Endothelial cell of umbilical vein (primary cell): ENCODE measurements around the gene HOXC11. TPM values are rescaled to one million over a fixed set of nuclear protein-coding genes. Genes with fewer than 3 reads are reported as not detected.
A peak's percentile ranks its signal among the peaks of the same experiment; 100 is the strongest.

Experiments used
- BruUV-seq: library from RNA; stranded (reverse); fragments of 400-500 nt; replicated peaks from 2 replicates; lab custom pipeline; 2021; lab: Mats Ljungman, UMichigan
- CTCF ChIA-PET: fragments of 300-600, 350-600 bp; sonication (Branson Sonifier 250); formaldehyde crosslinking; loops from one replicate; lab custom pipeline; 2021; ENCODE audit warnings: antibody characterized with exemption, inconsistent platforms; lab: Charles Lee
- POLR2A ChIA-PET: fragments of 300-600, 350-600 bp; sonication (Branson Sonifier 250); formaldehyde crosslinking; loops from one replicate; lab custom pipeline; 2021; ENCODE audit warnings: antibody characterized with exemption, inconsistent platforms; lab: Charles Lee
- DNase-seq: peaks from one replicate; pipeline ENCODE4 v3.0.0-alpha.2; 2011; ENCODE audit warnings: low read depth, low spot score
- FAIRE-seq: peaks from 2 replicates; lab custom pipeline; 2011; peaks lifted over from hg19 to GRCh38; lab: Jason Lieb, UNC
- H2AFZ ChIP-seq: 2 replicates; pipeline ENCODE4 v1.6.0; 2012; ENCODE audit warnings: low read depth, low read length, control low read depth, inconsistent platforms
- H3K27ac ChIP-seq: 2 replicates; pipeline ENCODE4 v1.5.1; 2011; ENCODE audit warnings: low read depth, mild to moderate bottlenecking, control low read depth, low read length, moderate library complexity; ENCODE audit not compliant: insufficient read depth
- H3K27me3 ChIP-seq, 2 experiments: 2 replicates each; pipeline versions ENCODE4 v1.6.0 to v1.6.1; 2011; ENCODE audit warnings: low read length in 2 of 2, mixed read lengths in 1 of 2; ENCODE audit not compliant: control insufficient read depth in 2 of 2, insufficient read depth in 2 of 2
- H3K36me3 ChIP-seq, 2 experiments: 2 replicates in 1 of 2; 3 replicates in 1 of 2; pipeline ENCODE4 v1.5.1; 2011; ENCODE audit warnings: low read length in 2 of 2, mild to moderate bottlenecking in 1 of 2, moderate library complexity in 1 of 2; ENCODE audit not compliant: control insufficient read depth in 2 of 2, insufficient read depth in 2 of 2; ENCODE audit errors: extremely low read depth in 1 of 2
- H3K4me1 ChIP-seq: 3 replicates; pipeline ENCODE4 v1.5.1; 2011; ENCODE audit warnings: mild to moderate bottlenecking, low read length; ENCODE audit not compliant: control insufficient read depth, insufficient read depth; ENCODE audit errors: extremely low read depth
- H3K4me2 ChIP-seq: 2 replicates; pipeline ENCODE4 v1.6.1; 2011; ENCODE audit warnings: low read length, control low read depth, mixed read lengths; ENCODE audit not compliant: insufficient read depth
- H3K4me3 ChIP-seq, 3 experiments: fragments of 200-600 bp in 1 of 3; sonication (generic), shearing (Covaris generic) in 1 of 3; replicated peaks in 1 of 3; 2 replicates each; pipeline ENCODE4 v1.5.1; 2011 to 2016; ENCODE audit warnings: control low read depth in 3 of 3, low read length in 3 of 3, mild to moderate bottlenecking in 2 of 3, inconsistent platforms in 1 of 3, low read depth in 1 of 3, moderate library complexity in 1 of 3; ENCODE audit not compliant: insufficient read depth in 1 of 3
- H3K79me2 ChIP-seq: 2 replicates; pipeline ENCODE4 v1.6.0; 2012; ENCODE audit warnings: low read length, inconsistent platforms; ENCODE audit not compliant: control insufficient read depth, insufficient read depth
- H3K9ac ChIP-seq: replicated peaks from 2 replicates; pipeline ENCODE3; 2011; ENCODE audit warnings: low read length, control low read depth; ENCODE audit not compliant: insufficient read depth; ENCODE audit errors: extremely low read depth
- H3K9me1 ChIP-seq: replicated peaks from 3 replicates; pipeline ENCODE4 v1.6.0; 2011; ENCODE audit warnings: mild to moderate bottlenecking, low read length; ENCODE audit not compliant: control insufficient read depth, insufficient read depth; ENCODE audit errors: extremely low read depth
- H3K9me3 ChIP-seq: replicated peaks from 2 replicates; pipeline ENCODE4 v1.5.1; 2012; ENCODE audit warnings: low read length, inconsistent platforms; ENCODE audit not compliant: control insufficient read depth, insufficient read depth
- H4K20me1 ChIP-seq: replicated peaks from 2 replicates; pipeline ENCODE3; 2011; ENCODE audit warnings: mild to moderate bottlenecking, low read length; ENCODE audit not compliant: control insufficient read depth, insufficient read depth; ENCODE audit errors: extremely low read depth
- EZH2 ChIP-seq: IDR thresholded peaks from 2 replicates; pipeline ENCODE4 v1.6.1; 2012; ENCODE audit warnings: borderline replicate concordance, low read depth, mild to moderate bottlenecking, moderate library complexity, low read length, inconsistent platforms; ENCODE audit not compliant: severe bottlenecking
- MYC ChIP-seq: IDR thresholded peaks from one replicate; pipeline ENCODE4 v1.6.1; 2011; ENCODE audit warnings: mild to moderate bottlenecking, low read depth, low read length
- POLR2AphosphoS5 ChIP-seq: IDR thresholded peaks from 2 replicates; pipeline ENCODE4 v1.6.1; 2012; ENCODE audit warnings: low read depth, mild to moderate bottlenecking, control low read depth, low read length, moderate library complexity; ENCODE audit not compliant: insufficient read depth
- dilution Hi-C: fragments of 300-500 bp; cut with MboI; formaldehyde crosslinking; loops from one replicate; pipeline ENCODE4 v1.15.0; 2019; ENCODE audit warnings: low sequenced_read_pairs; ENCODE audit not compliant: extremely low pct_ligation_motif_present
- intact Hi-C: fragments of 100-400 bp; cut with micrococcal nuclease; formaldehyde crosslinking; loops from one replicate; pipeline ENCODE4 v1.10.0; 2022
- polyA plus RNA-seq, 4 experiments: library from polyadenylated mRNA; depleted of rRNA in 3 of 4; stranded (reverse) in 3 of 4; unstranded in 1 of 4; fragments of >200 nt; gene quantifications; 2 replicates each; pipeline versions ENCODE4 v1.2.1 to v1.2.3, GENCODE V29; 2011 to 2012; ENCODE audit warnings: missing spikeins in 1 of 4
- total RNA-seq: library from RNA; stranded (reverse); gene quantifications from 2 replicates; pipeline ENCODE4 v1.2.3, GENCODE V29; 2021
- TF ChIP-seq, protein P1 (sequence below), 2 donors: IDR thresholded peaks; 1 replicate in 1 of 2; 2 replicates in 1 of 2; pipeline ENCODE4 v1.5.1; 2011; ENCODE audit warnings: low read length in 2 of 2, mild to moderate bottlenecking in 2 of 2, moderate library complexity in 2 of 2, control low read depth in 1 of 2, inconsistent platforms in 1 of 2, low read depth in 1 of 2; ENCODE audit not compliant: insufficient read depth in 1 of 2; ENCODE audit errors: extremely low read depth in 1 of 2

HOXC11 gene
- total and polyA plus RNA-seq, 2 donors (not counting 3 experiments of a cell fraction or from before 2014, with no cell fraction given) = not detected

DNA sequence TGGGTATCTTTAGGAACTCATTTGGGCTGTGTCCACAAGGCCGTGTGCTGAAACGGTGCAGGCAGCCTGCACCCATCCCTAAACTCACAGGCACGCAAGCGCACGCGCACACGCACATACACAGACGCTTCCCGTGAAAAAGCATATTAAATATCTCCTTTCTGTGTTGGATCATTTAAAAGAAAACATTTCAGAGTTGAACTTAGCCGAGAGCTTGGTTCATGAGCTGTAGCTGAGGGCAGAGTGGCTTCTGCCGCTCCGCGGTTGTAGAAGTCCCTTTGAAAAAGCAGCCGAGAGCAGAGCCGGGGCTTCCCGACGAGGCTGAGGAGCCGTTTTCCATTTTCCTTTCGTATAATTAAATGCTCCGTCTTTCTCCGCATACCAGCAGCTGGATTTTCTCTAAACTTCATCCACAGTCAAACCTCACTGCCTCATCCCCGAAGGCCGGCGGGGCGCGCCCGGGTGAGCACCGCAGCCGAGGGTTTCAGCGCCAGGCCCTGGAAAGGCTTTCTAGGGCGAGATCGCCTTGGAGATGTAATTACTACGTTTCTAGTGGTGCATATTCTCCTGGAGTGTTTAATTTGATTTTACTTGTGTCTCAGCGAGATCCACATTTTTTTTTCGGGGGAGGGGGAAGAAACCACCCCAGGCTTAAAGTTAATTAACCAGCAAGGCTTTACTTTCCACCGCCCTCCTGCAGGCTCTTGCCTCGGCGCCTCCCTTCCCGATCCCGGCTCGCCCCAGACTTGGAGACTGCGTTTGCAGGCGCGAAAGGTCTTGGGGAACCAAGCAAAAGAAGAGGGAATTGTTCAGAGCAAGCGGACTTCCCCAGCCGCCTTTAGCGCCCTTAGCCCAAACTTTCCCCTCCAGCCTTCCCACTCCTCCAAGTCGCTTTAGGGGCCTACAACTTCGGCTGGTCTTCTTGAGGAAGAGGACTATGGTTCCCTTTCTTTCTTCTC lies 37.3 kb upstream of the HOXC11 start:
- intact Hi-C loops = no loop called here
- H3K4me1 ChIP-seq = no peaks in the 10 kb centered on the region
- H4K20me1 ChIP-seq = no peaks in the 10 kb centered on the region
- H3K9me1 ChIP-seq = no peaks in the 10 kb centered on the region
- H3K9me3 ChIP-seq = no peaks in the 10 kb centered on the region
- H3K27me3 ChIP-seq = peaks cover 91 to 99% of the 10 kb centered on the region in 2 experiments
- H3K4me3 ChIP-seq = no peak overlapping the region
- dilution Hi-C loops = no loop called here
- no peaks in the 10 kb centered on the region for H3K36me3 ChIP-seq
- no peak for FAIRE-seq
- ChIA-PET CTCF (no interaction called here), POLR2A (no interaction called here)
- no peak overlapping the region for H2AFZ ChIP-seq
- no peak overlapping the region for H3K27ac ChIP-seq
- DNase-seq = no peak
- TF ChIP-seq MYC (no peak), EZH2 (peak; percentile 96), POLR2AphosphoS5 (no peak)
- TF ChIP-seq, protein P1, sequence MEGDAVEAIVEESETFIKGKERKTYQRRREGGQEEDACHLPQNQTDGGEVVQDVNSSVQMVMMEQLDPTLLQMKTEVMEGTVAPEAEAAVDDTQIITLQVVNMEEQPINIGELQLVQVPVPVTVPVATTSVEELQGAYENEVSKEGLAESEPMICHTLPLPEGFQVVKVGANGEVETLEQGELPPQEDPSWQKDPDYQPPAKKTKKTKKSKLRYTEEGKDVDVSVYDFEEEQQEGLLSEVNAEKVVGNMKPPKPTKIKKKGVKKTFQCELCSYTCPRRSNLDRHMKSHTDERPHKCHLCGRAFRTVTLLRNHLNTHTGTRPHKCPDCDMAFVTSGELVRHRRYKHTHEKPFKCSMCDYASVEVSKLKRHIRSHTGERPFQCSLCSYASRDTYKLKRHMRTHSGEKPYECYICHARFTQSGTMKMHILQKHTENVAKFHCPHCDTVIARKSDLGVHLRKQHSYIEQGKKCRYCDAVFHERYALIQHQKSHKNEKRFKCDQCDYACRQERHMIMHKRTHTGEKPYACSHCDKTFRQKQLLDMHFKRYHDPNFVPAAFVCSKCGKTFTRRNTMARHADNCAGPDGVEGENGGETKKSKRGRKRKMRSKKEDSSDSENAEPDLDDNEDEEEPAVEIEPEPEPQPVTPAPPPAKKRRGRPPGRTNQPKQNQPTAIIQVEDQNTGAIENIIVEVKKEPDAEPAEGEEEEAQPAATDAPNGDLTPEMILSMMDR (IDR thresholded peaks at IDR 0.05; ENCODE audit: extremely low read depth in 1 of 2, insufficient read depth in 1 of 2, low read depth in 1 of 2, low read length in 2 of 2) = no peak
- H3K79me2 ChIP-seq = no peaks in the 10 kb centered on the region
- no TSS peak for BruUV-seq
- no peak overlapping the region for H3K9ac ChIP-seq
- H3K4me2 ChIP-seq = no peak overlapping the region
